IPS-11a (cell line): ENCODE results near the gene ERCC5.

Experiments used
- H3K4me3 ChIP-seq: one replicate; pipeline ENCODE4 v1.5.1; 2013; ENCODE audit warnings: low read depth, low read length, control low read depth

Gene ERCC5

DNA sequence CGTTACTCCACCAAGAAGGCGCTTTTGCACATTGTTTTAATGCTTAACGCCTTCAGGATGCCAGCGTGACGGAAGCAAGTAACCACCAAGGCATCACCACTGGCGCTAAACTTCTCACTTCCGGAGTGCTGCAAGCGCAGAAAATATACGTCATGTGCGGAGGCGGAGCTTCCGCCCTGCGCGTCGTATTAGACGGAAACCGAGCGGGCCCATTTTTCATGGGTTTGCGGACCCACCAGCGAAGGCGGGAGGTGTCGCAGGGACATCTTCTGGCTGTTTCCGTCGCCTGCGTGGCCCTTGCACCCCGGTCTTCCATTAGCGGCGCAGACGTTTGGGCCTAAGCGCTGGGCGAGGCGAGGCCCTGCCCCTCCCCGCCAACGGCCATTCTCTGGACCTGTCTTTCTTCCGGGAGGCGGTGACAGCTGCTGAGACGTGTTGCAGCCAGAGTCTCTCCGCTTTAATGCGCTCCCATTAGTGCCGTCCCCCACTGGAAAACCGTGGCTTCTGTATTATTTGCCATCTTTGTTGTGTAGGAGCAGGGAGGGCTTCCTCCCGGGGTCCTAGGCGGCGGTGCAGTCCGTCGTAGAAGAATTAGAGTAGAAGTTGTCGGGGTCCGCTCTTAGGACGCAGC, at the start of gene ERCC5:
ERCC5 (plus strand) TSS at position 403 of the 631 bp plus-strand sequence. CDS start 235 bp downstream, outside the sequence.
- peak within 1 kb of the TSS; percentile 94 for H3K4me3 ChIP-seq

DNA sequence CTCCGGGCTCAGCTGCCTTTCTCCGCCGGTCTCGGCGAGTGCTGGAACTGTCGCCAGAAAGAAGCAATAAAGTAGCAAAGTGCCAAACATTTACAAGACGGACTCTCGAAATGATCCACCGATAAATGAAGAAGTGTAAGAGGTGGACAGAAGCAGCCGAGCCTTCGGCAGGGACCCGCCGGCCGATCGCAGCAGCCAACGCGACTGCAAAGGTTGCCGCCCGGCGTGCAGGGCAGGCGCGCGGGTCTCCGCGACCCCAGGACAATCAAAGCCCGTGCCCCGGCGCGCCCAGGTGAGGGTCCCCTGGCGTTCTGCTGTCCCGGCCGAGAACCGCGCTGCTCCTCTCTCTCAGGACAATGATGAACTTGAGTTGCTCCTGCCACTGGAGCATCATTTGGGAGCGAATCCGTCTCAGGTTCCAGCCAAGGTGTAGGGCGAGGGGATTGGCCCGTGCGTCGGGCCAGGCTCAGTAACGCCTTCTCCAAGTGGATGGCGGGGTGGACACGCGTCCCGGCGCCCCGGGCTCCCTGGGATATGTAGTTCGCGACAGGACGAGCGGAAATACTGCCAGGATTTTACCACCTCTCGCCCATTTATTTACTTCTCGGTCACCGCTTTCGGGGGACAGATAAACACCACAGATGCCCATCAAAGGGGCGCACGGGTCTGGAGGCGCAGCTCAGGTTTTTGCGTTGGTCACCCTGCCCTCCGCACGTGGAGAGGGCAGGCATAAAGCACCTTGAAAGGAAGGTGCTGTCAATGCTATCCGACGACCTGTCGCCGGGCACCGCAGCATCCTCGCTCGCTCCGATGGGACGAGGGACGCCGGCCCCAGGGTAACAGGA, 47.0 kb upstream of the ERCC5 start, which contains the start of the genes BIVM and POGLUT2:
BIVM (plus strand) TSS at position 539 of the 845 bp plus-strand sequence. CDS start 8,149 bp downstream, outside the sequence.
POGLUT2 (minus strand) TSS at position 396 of the 845 bp plus-strand sequence; CDS start at position 90, 306 bp downstream.
- peak within 1 kb of the TSS; percentile 79 for H3K4me3 ChIP-seq

DNA sequence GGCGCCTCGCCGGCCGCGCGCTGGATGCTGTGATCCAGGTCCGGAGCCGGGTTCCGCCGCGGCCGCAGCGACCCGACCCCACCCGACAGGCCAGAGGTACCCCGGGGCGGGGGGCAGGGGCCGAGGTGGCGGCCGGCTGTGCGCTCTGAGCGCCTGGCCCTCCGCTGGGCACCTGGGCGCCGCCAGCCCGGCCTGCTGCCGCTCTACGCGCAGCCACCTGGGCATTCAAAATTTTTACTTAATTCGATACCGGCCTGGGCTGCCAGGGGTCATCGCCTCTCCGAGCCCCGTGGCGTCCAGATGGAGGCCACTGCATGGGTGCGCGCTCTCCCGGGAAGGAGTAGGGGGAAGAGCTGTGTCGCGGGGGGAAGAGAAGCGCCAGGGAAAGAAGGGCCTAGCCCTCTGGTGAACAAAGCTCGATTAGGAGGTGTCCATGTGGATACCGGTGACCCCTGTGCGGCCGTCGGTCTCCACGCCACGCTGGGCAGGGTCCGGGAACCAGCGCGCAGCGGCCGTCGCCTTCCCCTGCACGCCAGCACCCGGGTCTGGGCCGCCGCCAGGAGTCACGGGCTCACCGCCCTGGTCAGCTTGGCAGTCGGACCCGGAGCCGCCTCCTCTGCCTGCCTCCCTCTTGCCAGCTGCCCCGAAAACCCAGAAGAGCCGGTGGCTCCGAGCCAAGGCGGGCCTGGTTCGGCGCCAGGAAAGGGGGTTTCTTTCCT, 46.2 kb upstream of the ERCC5 start:
- H3K4me3 ChIP-seq, result peak overlapping the region; percentile 79

DNA sequence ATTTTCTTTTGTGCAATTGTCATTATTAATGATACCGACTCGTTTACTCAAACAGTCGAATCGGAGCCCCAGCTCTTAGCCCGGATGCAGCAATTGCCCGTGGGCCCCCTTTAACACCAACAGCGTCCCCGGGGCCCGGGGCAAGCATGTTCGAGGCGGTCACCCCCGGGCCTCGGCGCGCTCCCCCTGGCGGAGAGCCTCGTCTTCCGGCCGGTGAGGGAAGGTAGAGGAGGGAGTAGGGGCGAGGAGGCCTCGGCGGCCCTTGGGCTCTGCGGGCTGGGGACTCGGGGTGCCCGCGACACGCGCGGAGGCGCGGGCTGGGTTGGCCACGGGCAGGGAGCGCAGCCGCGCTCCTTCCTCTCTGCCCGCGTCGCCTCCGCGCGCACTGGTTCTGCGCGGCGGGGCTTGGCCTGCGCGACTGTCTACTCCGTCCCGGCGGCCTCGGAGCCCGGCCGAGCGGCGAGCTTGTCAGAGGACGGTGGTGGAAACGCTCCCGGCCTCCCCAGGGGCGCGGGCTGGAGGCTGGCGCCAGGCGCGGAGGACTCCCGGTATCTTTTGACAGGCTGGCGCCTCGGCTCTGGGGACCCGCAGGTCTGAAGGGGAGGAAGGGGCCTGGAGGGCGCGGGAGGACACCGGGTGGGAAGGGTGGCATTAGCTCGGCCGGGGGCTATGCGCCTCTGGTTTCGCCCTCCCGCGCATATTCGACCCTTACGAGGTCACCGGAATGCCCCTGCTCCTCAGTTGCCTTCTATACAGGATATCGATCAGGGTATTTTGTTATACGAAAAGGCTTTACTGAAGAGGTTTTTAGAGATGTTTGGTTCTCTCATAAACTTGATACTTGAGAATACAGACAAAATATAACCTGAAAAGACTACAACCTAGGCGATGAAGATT, 45.4 kb upstream of the ERCC5 start:
- peak overlapping the region; percentile 79 for H3K4me3 ChIP-seq

DNA sequence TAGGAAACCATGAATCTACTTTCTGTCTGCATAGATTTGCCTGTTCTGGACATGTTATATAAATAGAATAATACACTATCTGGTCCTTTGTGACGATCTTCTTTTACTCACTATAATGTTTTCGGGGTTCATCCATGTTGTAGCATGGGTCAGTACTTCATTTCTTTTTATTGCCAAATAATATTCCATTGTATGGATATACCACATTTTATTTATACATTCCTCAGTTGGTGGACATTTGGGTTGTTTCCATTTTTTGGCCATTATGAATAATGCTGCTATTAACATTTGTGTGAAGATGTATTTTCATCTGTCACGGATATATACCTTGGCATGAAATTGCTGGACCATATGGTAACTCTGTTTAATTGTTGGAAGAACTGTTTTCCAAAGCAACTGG, 40.2 kb upstream of the ERCC5 start:
- H3K4me3 ChIP-seq, result no peak overlapping the region

- no peak overlapping the region for H3K4me3 ChIP-seq
Observed at GRCh38 chr13:102807699-102808098, 38.1 kb upstream of the ERCC5 start.

DNA sequence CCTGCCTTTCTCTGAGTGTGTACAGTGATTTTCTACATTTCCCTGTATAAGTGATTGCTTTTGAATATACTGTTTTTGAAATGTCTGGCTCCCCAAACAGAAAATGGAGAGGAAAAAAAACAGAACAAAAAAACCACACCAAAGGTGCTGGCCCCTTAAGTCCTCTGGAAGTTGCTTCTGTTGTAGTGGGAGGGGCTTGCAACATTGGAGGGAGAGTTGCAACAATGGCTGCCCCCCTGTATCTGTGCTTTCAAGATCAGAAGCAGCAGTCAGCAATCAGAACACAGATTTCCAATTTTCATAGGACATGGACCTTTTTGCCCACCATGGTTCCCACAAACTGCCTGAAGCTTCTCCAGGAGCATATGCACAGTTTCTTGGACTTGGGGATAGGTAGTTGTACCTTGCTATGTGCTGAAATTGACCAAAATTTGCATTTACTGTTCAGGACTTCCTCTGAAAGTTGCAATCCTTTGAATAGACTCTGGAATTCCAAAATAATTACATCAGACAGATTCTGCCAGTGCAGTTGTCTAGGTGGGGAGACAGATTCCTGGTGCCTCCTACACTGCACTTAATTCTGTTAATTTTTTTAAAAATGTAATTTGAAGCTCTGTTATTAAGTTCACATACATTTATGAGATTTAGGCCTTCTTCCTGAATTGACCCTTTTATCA, 33.1 kb upstream of the ERCC5 start:
- no peak overlapping the region for H3K4me3 ChIP-seq

DNA sequence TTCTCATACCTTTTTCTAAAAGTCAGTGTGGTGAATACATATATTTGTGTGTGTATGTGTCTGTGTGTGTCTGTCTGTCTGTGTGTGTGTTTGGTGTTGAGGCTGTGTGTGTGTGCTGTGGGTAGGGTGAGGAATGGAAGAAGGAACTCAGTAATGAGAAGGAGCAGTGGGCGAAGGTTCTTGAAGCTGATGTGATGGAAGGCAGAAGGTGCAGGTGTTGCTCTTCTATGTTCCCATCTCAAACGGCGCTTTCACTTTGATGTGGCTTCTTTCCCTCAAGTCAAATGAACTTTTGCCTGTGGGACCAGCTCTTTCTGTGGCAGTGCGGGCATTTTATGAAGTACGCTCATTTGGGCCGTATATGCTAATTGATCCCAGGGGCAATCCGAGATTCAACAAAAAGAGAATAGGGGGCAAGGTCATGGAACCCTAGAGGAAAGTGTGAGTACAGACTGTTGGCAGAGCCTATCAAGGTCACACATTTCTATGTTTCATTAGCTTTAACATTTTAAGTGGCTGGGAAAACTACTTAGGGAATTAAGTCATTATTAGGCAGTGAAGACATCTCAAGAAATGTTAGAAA, 31.7 kb upstream of the ERCC5 start:
- no peak overlapping the region for H3K4me3 ChIP-seq

- H3K4me3 ChIP-seq, result no peak overlapping the region
Observed at GRCh38 chr13:102814793-102815192, 31.0 kb upstream of the ERCC5 start.

DNA sequence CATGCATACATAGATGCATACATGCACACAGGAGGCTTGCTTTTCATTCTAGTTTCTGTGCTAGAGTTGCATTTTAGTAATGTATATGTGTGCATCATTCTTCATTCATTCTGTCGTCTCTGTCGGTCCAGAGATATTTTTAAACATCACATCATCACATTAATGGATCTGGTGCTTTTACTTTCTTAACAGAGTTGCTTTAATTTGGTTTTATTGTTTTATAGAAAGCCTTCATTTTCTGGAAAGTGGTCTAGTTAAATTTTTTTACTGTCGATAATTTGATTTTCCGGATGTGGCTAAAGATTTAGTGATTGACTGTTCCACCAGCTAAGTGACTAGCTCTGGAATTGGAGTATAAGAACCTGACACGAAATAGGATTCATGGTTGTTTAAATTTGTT, 30.0 kb upstream of the ERCC5 start:
- H3K4me3 ChIP-seq, result no peak overlapping the region

DNA sequence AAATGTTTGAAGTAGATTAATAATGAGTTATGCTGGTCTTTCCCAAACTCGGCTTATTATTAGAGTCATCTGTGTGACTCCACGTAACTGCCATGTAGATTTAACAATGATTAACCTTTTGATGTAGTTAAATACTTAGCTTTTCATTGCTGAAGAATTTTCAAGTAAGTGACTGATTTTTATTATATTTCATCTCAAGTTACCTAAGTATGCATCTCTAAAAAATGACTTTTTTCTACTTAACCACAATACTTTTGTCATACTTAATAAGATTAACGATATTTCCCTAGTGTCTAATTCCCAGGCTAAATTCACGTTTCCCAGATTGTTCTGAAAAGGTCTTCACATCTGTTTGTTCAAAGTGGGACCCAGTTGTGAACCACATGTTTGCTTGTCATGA, 29.1 kb upstream of the ERCC5 start:
- no peak overlapping the region for H3K4me3 ChIP-seq

DNA sequence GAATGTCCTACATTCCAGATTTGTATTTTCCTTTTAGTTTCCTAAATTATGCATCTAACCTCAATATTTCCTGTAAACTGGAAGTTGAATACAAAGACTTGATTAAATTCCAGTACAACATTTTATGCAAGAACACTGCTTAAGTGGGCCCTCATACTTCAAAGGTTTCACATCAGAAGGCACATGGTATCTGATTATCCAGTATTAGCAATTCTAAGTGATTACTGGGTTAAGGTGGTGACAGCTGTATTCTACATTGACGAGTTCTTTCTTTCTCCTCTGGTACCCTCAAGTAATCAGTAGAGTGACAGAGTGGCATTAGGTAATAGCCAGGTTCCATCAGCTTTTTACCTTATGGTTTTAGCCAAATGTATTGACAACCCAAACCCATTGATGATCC, 28.6 kb upstream of the ERCC5 start:
- no peak overlapping the region for H3K4me3 ChIP-seq

- H3K4me3 ChIP-seq, result no peak overlapping the region
Observed at GRCh38 chr13:102817907-102818306, 27.9 kb upstream of the ERCC5 start.

DNA sequence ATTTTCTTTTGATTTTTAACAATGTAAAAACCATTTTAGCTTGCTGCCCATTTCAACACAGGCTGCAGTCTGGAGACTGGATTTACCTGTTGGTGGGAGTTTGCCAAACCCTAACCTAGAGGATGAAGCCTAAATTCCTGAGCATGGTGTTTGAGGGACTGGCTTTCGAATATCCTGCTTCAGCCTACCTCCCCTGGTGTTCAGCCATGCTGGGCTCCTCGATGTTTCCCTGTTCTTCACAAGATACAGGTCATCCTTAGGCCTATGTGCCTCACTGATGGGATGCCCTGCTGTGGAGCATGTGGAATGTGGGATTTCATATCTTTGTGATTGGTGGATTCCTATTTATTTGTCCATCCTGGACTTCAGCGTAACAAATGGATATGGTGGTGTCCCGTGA, 20.4 kb upstream of the ERCC5 start:
- H3K4me3 ChIP-seq, result no peak overlapping the region

GRCh38 chr13:102825921-102826706, 19.7 kb upstream of the ERCC5 start:
- H3K4me3 ChIP-seq, result no peak overlapping the region

- no peak overlapping the region for H3K4me3 ChIP-seq
Observed at GRCh38 chr13:102830646-102831045, 15.2 kb upstream of the ERCC5 start.

GRCh38 chr13:102836471-102836870, 9.4 kb upstream of the ERCC5 start:
- H3K4me3 ChIP-seq, result no peak overlapping the region

DNA sequence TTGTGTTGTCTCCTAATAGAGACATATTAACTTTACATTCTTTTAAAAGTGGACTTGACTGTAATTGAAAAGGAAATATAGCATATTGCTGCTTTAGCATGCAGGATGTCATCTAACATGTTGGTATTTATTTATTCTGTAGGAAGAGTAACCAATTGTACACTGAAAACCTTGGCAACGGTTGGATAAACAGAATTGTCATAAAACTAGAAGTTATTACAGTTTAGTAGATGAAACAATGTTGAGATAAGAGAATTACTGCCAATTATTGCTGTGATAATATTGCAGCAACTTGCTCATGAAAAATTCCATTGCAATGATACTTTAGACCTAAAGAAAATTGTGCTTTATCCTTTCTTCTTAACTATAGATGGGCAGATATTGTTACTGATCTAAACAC, 7.6 kb upstream of the ERCC5 start:
- H3K4me3 ChIP-seq, result no peak overlapping the region

DNA sequence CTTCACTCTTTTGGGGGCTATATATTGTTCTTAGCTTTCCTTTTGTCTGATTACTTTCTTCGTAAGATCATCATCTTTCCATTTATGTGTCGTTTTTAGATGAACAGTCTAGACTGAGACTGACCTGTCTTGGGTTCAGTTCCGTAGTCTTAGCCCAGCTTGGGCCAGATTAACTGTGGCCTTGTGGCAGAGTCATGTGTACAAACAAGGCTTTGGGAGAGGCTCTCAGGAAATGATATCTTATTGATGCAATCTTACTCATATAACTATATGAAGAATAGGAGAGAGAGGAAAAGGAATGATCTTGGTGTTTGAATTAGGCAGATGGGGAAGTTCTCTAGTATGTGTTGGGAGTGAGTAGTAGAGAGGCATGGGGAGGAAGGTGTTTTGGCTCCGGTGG, 6.8 kb upstream of the ERCC5 start:
- no peak overlapping the region for H3K4me3 ChIP-seq
